GM18951 (cell line): ENCODE measurements around the gene TMEM151B.
"Not testable (repeated sequence)": the region's sequence is repeated elsewhere in the genome, so short reads cannot be mapped to it uniquely, and the experiment has no call there.

Experiments
- POLR2A ChIP-seq: IDR thresholded peaks from 4 replicates; pipeline ENCODE4 v1.6.1; 2011; ENCODE audit warnings: mild to moderate bottlenecking; ENCODE audit not compliant: insufficient read length, insufficient read depth; ENCODE audit errors: extremely low read depth
- in situ Hi-C: fragments of 300-500 bp; cut with MboI; formaldehyde crosslinking; loops from one replicate; pipeline ENCODE4 v1.12.0; 2022; ENCODE audit warnings: low sequenced_read_pairs, mixed read lengths, inconsistent platforms; ENCODE audit not compliant: unreplicated experiment

Gene TMEM151B

DNA sequence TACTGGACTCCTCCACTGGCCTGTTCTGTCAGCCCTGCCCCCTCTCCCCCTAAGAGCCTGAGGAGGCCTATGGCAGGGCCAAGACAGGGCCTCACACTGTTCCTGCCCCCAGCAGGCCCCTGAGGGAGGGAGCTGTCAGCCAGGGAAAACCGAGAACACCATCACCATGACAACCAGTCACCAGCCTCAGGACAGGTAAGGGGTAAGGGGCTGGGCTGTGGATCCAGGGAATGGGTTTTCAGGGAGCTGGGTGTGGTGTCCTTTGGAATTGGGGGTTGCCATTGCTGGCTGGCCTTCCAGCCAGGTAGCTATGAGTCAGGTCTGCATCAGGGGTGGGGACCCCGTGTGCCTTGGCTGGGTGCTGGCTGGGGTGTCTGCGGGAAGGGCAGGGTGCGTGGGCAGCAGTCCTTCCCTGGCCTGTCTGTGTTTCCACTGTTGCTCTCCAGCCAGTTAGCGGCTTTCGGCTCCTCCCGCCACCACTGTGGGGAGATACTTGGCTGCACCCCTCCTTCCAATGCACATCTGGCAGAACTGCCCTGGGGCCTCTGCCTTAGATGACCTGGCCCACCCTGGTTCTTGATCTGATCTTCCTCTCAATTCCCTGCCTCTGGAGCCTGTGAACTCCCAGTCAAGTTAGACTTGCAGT, 43.0 kb upstream of the TMEM151B start:
- TF ChIP-seq POLR2A = no peak
- in situ Hi-C loops = no loop called here

DNA sequence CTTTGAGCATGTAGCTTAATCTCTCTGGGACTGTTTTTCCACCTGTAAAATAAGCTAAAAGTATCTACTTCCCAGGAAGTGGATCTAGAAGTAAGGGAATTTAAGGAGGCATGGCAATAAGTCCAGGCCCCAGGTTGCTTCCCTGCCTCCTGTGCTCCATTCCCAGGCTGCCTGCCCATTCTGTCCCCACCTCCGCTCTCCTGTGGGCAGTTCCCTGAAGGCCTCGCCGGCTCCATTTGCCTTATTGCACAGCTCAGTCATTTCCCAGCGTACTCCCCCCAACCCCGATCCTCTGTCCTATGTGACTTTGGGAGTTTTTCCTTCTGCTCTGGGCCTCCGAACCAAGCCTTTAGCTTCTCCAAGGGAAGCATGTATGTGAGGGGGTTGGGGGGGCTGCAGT, 42.2 kb upstream of the TMEM151B start:
- in situ Hi-C loops = no loop called here
- no peak for TF ChIP-seq POLR2A

DNA sequence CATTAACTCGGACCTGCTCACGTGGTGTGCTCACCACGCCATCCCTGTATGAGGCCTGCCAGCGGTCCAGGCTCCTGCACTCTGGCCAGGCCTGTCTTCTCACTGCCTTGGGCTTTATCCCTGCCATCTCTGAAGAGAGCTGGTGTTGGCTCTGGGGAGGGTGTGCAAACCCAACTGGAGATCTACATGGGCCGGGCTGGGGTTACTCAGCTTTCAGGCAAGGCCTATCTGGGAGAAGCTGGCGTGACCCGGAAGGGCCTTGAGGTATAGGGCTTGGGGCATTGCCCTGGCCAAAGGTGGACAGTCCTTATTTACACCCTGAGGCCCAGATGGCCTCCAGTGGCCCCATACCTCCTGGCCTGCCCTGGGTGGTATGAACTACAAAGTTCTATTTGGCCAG, 41.8 kb upstream of the TMEM151B start:
- in situ Hi-C loops = no loop called here
- no peak for TF ChIP-seq POLR2A

DNA sequence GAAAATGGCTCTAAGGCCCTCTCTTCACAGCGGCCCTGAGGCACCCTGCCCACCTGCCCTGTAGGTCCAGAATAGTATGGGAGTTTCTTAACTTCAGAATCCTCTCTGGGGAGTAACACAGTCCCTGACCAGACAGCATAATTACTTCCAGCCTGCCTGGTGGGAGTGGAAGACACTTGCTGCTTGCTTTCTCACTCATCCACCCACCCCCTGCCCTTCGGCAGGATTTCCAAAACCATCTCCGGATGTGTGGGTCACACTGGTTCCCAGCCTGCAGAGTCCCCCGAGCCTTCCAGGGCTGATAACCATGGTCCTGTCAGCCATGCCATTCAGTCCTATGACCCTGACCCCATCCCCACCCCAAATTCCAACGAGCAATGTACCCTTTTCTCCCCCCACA, 41.4 kb upstream of the TMEM151B start:
- in situ Hi-C loops = no loop called here
- no peak for TF ChIP-seq POLR2A

DNA sequence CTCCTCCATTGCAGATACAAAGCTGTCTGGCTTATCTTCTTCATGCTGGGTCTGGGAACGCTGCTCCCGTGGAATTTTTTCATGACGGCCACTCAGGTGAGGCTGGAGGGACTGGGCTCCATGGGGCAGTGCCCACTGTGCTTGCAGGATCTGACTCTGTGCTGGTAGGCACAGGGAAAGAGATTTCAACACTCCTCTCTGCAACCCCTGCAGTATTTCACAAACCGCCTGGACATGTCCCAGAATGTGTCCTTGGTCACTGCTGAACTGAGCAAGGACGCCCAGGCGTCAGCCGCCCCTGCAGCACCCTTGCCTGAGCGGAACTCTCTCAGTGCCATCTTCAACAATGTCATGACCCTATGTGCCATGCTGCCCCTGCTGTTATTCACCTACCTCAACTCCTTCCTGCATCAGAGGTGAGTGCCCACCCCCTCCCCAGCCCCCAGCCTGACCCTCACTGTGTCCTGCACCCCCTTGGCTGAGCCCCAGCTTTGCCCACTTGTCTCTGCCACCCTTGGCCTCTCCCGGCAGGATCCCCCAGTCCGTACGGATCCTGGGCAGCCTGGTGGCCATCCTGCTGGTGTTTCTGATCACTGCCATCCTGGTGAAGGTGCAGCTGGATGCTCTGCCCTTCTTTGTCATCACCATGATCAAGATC, 40.7 kb upstream of the TMEM151B start:
- TF ChIP-seq POLR2A = no peak

DNA sequence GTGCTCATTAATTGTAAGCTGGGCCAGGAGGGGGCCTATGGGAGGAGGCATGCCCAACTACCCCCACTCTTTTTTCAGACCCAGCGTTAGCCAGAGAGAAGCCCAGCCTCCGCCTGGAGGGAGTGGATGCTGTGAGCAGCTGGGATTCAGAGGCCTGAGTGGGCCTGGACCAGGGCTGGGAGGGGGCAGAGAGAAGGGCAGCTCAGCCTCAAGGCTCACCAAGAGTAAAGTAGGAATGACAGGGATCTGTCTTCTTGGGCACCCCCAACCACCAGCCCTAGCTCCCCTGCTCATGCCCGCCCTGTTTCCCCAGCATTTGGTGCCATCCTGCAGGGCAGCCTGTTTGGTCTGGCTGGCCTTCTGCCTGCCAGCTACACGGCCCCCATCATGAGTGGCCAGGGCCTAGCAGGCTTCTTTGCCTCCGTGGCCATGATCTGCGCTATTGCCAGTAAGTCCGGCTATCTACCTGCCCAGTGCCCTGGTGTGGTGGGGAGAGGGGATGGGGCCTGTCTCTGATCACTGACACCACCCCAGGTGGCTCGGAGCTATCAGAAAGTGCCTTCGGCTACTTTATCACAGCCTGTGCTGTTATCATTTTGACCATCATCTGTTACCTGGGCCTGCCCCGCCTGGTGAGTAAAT, 40.1 kb upstream of the TMEM151B start:
- TF ChIP-seq POLR2A = no peak
- in situ Hi-C loops = no loop called here

More for the DNA sequence above, 40.7 kb upstream of the TMEM151B start:
- in situ Hi-C loops = no loop called here

DNA sequence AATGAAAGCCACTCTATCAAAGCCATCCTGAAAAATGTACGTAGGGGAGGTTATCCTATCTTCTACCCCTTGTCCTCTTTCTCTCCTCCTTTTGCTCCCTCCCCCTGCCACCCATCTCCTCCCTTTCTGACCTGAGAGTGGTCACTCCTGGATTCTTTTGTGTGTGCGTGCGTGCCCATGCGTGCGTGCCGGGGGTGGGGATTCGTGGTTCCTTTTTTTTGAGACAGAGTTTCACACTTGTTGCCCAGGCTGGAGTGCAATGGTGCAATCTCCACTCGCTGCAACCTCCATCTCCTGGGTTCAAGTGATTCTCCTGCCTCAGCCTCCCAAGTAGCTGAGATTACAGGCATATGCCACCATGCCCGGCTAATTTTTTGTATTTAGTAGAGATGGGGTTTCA, 38.8 kb upstream of the TMEM151B start:
- in situ Hi-C loops = not testable (repeated sequence)

DNA sequence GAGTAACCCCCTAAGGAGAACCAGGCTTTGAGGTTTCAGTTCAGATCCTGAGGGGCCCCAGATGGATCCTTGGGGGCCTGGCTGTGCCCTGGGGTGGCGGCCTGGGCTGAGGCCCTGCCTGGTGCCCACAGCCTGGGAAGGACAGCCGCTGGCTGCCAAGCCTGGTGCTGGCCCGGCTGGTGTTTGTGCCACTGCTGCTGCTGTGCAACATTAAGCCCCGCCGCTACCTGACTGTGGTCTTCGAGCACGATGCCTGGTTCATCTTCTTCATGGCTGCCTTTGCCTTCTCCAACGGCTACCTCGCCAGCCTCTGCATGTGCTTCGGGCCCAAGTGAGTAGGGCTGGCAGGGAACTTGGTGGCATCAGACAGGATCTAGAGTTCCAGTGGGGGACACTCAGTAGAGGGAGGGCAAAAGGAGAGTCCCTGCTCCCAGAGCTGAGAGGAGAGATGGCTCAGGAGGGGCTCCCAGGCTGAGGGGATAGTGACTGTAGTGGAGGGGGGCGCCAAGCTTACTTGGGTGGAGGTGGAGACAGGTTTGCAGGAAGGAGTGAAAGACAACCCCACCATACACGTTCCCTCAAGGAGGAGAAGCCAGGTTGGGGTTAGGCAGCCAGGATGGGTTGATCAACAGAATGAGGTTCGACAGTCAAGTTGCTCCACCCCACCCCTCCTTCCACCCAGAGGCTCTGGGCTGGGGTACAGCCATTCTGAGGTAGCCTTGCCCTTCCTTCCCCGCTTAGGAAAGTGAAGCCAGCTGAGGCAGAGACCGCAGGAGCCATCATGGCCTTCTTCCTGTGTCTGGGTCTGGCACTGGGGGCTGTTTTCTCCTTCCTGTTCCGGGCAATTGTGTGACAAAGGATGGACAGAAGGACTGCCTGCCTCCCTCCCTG, 37.3 kb upstream of the TMEM151B start:
- TF ChIP-seq POLR2A = no peak
- in situ Hi-C loops = no loop called here

DNA sequence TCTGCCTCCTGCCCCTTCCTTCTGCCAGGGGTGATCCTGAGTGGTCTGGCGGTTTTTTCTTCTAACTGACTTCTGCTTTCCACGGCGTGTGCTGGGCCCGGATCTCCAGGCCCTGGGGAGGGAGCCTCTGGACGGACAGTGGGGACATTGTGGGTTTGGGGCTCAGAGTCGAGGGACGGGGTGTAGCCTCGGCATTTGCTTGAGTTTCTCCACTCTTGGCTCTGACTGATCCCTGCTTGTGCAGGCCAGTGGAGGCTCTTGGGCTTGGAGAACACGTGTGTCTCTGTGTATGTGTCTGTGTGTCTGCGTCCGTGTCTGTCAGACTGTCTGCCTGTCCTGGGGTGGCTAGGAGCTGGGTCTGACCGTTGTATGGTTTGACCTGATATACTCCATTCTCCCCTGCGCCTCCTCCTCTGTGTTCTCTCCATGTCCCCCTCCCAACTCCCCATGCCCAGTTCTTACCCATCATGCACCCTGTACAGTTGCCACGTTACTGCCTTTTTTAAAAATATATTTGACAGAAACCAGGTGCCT, 36.6 kb upstream of the TMEM151B start:
- in situ Hi-C loops = no loop called here
- no peak for TF ChIP-seq POLR2A

DNA sequence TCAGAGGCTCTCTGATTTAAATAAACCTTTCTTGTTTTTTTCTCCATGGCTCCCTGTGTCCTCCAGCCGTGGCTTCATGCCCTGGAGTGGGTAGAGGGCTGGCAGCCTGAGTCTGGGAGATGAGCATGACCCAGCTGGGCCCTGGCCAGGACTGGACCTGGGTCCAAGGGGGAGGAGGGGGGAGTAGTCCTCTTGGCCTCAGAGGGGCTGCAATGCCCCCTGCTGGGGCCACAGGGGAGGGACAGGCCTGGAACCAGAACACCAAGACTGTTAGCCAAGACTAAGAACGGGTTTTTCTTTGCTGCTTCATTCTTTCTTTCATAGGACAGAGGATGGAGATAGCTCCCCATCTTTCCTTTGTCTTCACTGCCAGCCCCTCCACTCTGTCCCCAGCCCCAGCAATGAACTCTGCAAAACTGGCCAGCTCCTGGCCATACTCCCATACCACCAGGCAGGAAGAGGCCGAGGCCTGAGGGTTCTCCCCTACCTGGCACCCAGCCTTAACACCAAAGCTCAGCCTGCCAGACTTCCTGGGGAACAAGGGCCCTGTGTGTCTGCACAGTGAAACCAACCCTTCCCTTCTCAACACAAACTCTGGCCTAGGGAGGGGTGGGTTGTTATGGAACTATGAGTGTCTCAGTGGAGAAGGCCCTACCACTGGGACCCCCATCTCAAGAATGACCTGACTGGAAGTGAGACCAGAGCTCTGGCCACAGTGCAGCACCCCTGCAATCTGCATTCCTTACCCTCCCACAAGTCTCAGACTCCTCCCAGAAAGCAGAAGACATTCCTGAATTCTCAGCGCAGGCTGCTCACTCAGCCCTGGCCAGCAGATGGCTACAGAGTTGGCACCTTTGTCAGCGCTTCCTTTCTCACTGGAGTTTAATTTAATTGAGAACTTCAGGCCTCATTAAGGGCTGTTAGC, 35.9 kb upstream of the TMEM151B start:
- in situ Hi-C loops = loop anchor here (5.0 kb wide), 1 partner anchor 62 kb away; no protein-coding TSS in a partner anchor
- no peak for TF ChIP-seq POLR2A

DNA sequence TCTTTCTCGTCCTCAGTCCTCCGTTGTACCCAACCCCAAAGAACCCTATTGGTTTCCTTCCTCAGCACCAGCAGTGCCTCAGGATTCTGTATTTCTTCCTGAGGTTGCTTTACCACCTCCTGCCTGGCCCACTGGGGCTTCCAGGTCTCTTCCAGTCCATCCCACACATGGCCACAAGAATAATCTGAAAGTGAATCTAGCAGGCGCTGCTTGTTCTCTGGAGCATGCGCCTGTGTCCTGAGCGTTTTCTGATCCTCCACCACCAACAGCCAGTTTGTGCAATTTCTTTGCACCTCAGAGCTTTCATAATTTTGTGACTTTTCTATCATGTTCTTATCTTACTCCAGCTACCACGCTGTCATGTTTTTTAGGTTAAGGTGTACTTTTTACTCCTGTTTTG, 35.0 kb upstream of the TMEM151B start:
- TF ChIP-seq POLR2A = no peak
- in situ Hi-C loops = loop anchor here (5.0 kb wide), 1 partner anchor 63 kb away; no protein-coding TSS in a partner anchor
